ENCODE measurements around the gene LGR5. TPM values are rescaled to one million over a fixed set of nuclear protein-coding genes. Genes with fewer than 3 reads are reported as not detected.

LGR5 gene
- total RNA-seq, 1 experiment from 2014 or later = 4.5 TPM

GRCh38 chr12:71447691-71448132 is 8.1 kb downstream of the LGR5 start:
- no peak for TF ChIP-seq CTCF (conservative IDR thresholded peaks at IDR 0.05; ENCODE audit: low read depth, low read length)
- TF ChIP-seq EZH2 (IDR thresholded peaks at IDR 0.05; ENCODE audit: borderline replicate concordance, low read depth, low read length, poor library complexity, severe bottlenecking) = no peak
- DNase-seq (ENCODE audit: low spot score) = no peak
- Histone ChIP-seq H3K27me3 (replicated peaks; ENCODE audit: insufficient read depth, low read depth, low read length, poor library complexity) (no peaks in the 10 kb centered on the region), H3K4me1 (ENCODE audit: insufficient read depth, low read length, poor library complexity, severe bottlenecking) (peaks cover 6% of the 10 kb centered on the region), H3K27ac (ENCODE audit: low read depth, low read length, poor library complexity, severe bottlenecking) (no peak overlapping the region), H3K4me3 (ENCODE audit: low read depth, low read length, poor library complexity, severe bottlenecking) (no peak overlapping the region), H3K36me3 (ENCODE audit: insufficient read depth, low read length, poor library complexity, severe bottlenecking) (no peaks in the 10 kb centered on the region), H3K9me3 (ENCODE audit: low read depth, low read length, poor library complexity, severe bottlenecking) (no peaks in the 10 kb centered on the region)
- CTCF ChIA-PET = no interaction called here
- BruUV-seq (replicated peaks) = no TSS peak
- POLR2A ChIA-PET (ENCODE audit: low non-redundant PET) = no interaction called here
- intact Hi-C loops (cut with micrococcal nuclease; ENCODE audit: unreplicated experiment) = no loop called here

- DNase-seq (ENCODE audit: low spot score) = no peak
- no peak overlapping the region for H3K27ac ChIP-seq (ENCODE audit: low read depth, low read length, poor library complexity, severe bottlenecking)
- H3K4me1 ChIP-seq (ENCODE audit: insufficient read depth, low read length, poor library complexity, severe bottlenecking) = peaks cover 6% of the 10 kb centered on the region
- no peaks in the 10 kb centered on the region for H3K9me3 ChIP-seq (ENCODE audit: low read depth, low read length, poor library complexity, severe bottlenecking)
- POLR2A ChIA-PET (ENCODE audit: low non-redundant PET) = no interaction called here
- TF ChIP-seq EZH2 (IDR thresholded peaks at IDR 0.05; ENCODE audit: borderline replicate concordance, low read depth, low read length, poor library complexity, severe bottlenecking) (no peak), CTCF (conservative IDR thresholded peaks at IDR 0.05; ENCODE audit: low read depth, low read length) (no peak)
- BruUV-seq (replicated peaks) = no TSS peak
- no peaks in the 10 kb centered on the region for H3K36me3 ChIP-seq (ENCODE audit: insufficient read depth, low read length, poor library complexity, severe bottlenecking)
- intact Hi-C loops (cut with micrococcal nuclease; ENCODE audit: unreplicated experiment) = no loop called here
- CTCF ChIA-PET = no interaction called here
- no peaks in the 10 kb centered on the region for H3K27me3 ChIP-seq (replicated peaks; ENCODE audit: insufficient read depth, low read depth, low read length, poor library complexity)
- H3K4me3 ChIP-seq (ENCODE audit: low read depth, low read length, poor library complexity, severe bottlenecking) = no peak overlapping the region
These were observed 8.6 kb downstream of the LGR5 start for GRCh38 chr12:71448150-71448581.

GRCh38 chr12:71449373-71450070 is 9.9 kb downstream of the LGR5 start:
- H3K36me3 ChIP-seq (ENCODE audit: insufficient read depth, low read length, poor library complexity, severe bottlenecking) = no peaks in the 10 kb centered on the region
- H3K4me3 ChIP-seq (ENCODE audit: low read depth, low read length, poor library complexity, severe bottlenecking) = no peak overlapping the region
- no peak for DNase-seq (ENCODE audit: low spot score)
- TF ChIP-seq CTCF (conservative IDR thresholded peaks at IDR 0.05; ENCODE audit: low read depth, low read length) = no peak
- H3K4me1 ChIP-seq (ENCODE audit: insufficient read depth, low read length, poor library complexity, severe bottlenecking) = peaks cover 6% of the 10 kb centered on the region
- POLR2A ChIA-PET (ENCODE audit: low non-redundant PET) = no interaction called here
- CTCF ChIA-PET = no interaction called here
- H3K27ac ChIP-seq (ENCODE audit: low read depth, low read length, poor library complexity, severe bottlenecking) = no peak overlapping the region
- intact Hi-C loops (cut with micrococcal nuclease; ENCODE audit: unreplicated experiment) = no loop called here
- no peaks in the 10 kb centered on the region for H3K9me3 ChIP-seq (ENCODE audit: low read depth, low read length, poor library complexity, severe bottlenecking)
- BruUV-seq (replicated peaks) = no TSS peak
- H3K27me3 ChIP-seq (replicated peaks; ENCODE audit: insufficient read depth, low read depth, low read length, poor library complexity) = no peaks in the 10 kb centered on the region

All from A673 (cell line).